Kidney (tissue), 14 donors: Measurements from ENCODE around the gene TYROBP. TPM values are rescaled to one million over a fixed set of nuclear protein-coding genes. Genes with fewer than 3 reads are reported as not detected.

Source experiments
- DNase-seq, 5 donors: peaks; one replicate each; pipeline ENCODE4 v3.0.0-alpha.2; 2013 to 2020
- FAIRE-seq: peaks from 2 replicates; lab custom pipeline; 2012; peaks lifted over from hg19 to GRCh38; lab: Jason Lieb, UNC
- H3K27ac ChIP-seq, 2 donors: one replicate each; pipeline ENCODE4 v1.7.0; 2013; ENCODE audit warnings: low read depth in 2 of 2, low read length in 2 of 2, inconsistent platforms in 1 of 2
- H3K27me3 ChIP-seq: one replicate; pipeline ENCODE4 v1.7.1; 2013; ENCODE audit warnings: low read length, inconsistent platforms; ENCODE audit not compliant: control insufficient read depth, insufficient read depth
- H3K36me3 ChIP-seq, 3 donors: one replicate each; pipeline versions ENCODE4 v1.7.0 to v1.7.1; 2013; ENCODE audit warnings: low read length in 3 of 3, control low read depth in 1 of 3, inconsistent platforms in 1 of 3; ENCODE audit not compliant: insufficient read depth in 3 of 3, control insufficient read depth in 2 of 3
- H3K4me1 ChIP-seq, 3 donors: one replicate each; pipeline versions ENCODE4 v1.7.0 to v1.7.1; 2013; ENCODE audit warnings: low read length in 3 of 3, inconsistent platforms in 1 of 3, low read depth in 1 of 3; ENCODE audit not compliant: control insufficient read depth in 2 of 3, insufficient read depth in 2 of 3
- H3K4me3 ChIP-seq, 3 donors: one replicate each; pipeline versions ENCODE4 v1.7.0 to v1.8.1; 2013; ENCODE audit warnings: low read length in 3 of 3, control low read depth in 1 of 3, inconsistent platforms in 1 of 3
- H3K9ac ChIP-seq, 3 donors: one replicate each; pipeline versions ENCODE4 v1.7.0 to v1.7.1; 2013; ENCODE audit warnings: low read length in 3 of 3, control low read depth in 1 of 3, inconsistent platforms in 1 of 3
- H3K9me3 ChIP-seq, 3 donors: one replicate each; pipeline versions ENCODE4 v1.7.0 to v1.7.1; 2013; ENCODE audit warnings: low read length in 3 of 3, control low read depth in 1 of 3, inconsistent platforms in 1 of 3; ENCODE audit not compliant: control insufficient read depth in 2 of 3, insufficient read depth in 1 of 3
- intact Hi-C: fragments of 100-400 bp; cut with DNase I; formaldehyde crosslinking; loops from one replicate; pipeline ENCODE4 v1.11.1; 2022
- polyA plus RNA-seq: library from polyadenylated mRNA; stranded (reverse); fragments of 350-450 nt; fragmentation: Illumina TruSeq; extraction: RNeasy Lipid Tissue Mini Kit (QIAGEN cat#74804); gene quantifications from one replicate; pipeline ENCODE4 v1.2.3, GENCODE V29; 2014; ENCODE audit warnings: low read depth, low replicate concordance; ENCODE audit not compliant: insufficient read depth
- total RNA-seq: library from RNA; stranded (reverse); fragmentation: NEBNext Ultra II Directional; extraction: Animal tissue kit (Norgen Biotek cat#: 25700); gene quantifications from one replicate; pipeline ENCODE4 v1.2.1, GENCODE V29; 2021
- TF ChIP-seq, protein P1 (sequence below): IDR thresholded peaks from 3 replicates; pipeline ENCODE4 v1.5.1; 2012; ENCODE audit warnings: mild to moderate bottlenecking, moderate library complexity, borderline replicate concordance; ENCODE audit not compliant: insufficient read depth; ENCODE audit errors: extremely low read depth
- donor health status: control.
- donor health status: control.
- donor health status: control.
- donor health status: control.
- donor health status: control.
- donor health status: DM: yes; HTN: yes; CAD: no.
- donor health status: Normal renal cell carcinoma (clear cell type).

TYROBP gene
- total and polyA plus RNA-seq, 2 donors from 2014 or later = 64.2 to 77.6 TPM

DNA sequence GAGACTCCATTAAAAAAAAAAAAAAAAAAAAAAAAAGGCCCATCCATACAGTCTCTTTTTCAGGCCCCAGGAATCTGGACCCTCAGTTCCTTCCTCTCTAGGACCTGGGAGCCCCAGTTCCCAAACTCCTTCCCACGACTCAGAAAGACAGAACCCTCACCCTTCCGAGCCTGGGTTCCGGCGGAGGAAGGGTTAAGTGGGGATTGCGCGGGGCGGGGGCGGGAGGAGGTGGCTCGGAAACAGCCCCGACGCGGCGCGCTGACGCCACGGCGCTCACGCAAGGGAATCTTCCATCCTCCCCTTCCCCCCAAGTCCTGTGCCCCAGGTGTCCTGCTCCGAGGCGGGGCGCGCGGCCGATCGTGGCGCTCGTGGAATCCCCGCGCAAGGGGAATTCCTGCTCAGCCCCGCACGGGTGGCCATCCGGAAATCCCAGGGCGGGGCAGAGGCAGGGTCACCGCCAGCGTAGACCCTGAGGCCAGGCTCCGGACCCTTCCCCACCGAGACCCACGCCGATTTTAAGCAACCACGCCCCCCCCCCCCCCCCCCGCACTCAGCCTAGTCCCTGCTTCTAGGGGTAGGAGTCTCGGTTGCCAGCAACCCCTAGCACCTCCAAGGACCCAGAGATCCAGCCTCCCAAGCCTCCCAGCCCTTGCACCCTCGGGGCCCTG, 8.4 kb downstream of the TYROBP start:
- intact Hi-C loops = no loop called here
- H3K9me3 ChIP-seq = no peaks in the 10 kb centered on the region
- FAIRE-seq (no peak), DNase-seq (peak; percentile 77 to 95 (median 86))
- H3K9ac ChIP-seq = peak overlapping the region; percentile 22 to 69 (median 24)
- peak overlapping the region; percentile 84 to 86 for H3K27ac ChIP-seq
- H3K4me1 ChIP-seq = peaks cover 0 to 7% (median 0%) of the 10 kb centered on the region in 3 donors
- no peaks in the 10 kb centered on the region for H3K27me3 ChIP-seq
- TF ChIP-seq, protein P1, sequence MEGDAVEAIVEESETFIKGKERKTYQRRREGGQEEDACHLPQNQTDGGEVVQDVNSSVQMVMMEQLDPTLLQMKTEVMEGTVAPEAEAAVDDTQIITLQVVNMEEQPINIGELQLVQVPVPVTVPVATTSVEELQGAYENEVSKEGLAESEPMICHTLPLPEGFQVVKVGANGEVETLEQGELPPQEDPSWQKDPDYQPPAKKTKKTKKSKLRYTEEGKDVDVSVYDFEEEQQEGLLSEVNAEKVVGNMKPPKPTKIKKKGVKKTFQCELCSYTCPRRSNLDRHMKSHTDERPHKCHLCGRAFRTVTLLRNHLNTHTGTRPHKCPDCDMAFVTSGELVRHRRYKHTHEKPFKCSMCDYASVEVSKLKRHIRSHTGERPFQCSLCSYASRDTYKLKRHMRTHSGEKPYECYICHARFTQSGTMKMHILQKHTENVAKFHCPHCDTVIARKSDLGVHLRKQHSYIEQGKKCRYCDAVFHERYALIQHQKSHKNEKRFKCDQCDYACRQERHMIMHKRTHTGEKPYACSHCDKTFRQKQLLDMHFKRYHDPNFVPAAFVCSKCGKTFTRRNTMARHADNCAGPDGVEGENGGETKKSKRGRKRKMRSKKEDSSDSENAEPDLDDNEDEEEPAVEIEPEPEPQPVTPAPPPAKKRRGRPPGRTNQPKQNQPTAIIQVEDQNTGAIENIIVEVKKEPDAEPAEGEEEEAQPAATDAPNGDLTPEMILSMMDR = no peak
- H3K4me3 ChIP-seq = peak overlapping the region; percentile 62 to 78 (median 65)
- H3K36me3 ChIP-seq = no peaks in the 10 kb centered on the region

DNA sequence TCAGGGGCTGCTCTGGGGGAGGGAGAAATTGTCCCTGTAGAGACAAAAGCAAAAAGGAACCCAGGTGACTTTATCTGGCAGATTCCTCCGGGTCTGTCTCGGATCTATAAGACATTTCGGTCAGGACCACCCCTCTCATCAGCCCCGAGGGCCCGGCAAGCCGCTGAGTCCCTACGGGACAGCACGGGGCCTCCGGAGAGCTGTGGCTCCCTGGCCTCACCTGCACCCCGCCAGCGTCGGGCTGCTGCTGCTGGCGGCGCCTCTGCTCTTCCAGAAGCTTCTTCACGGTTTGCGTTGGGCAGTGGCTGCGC, 9.6 kb downstream of the TYROBP start:
- no peaks in the 10 kb centered on the region for H3K36me3 ChIP-seq
- peaks cover 0 to 7% (median 0%) of the 10 kb centered on the region in 3 donors for H3K4me1 ChIP-seq
- intact Hi-C loops = no loop called here
- H3K9ac ChIP-seq = peak overlapping the region in 1 of 3 donors; percentile 77
- H3K27me3 ChIP-seq = no peaks in the 10 kb centered on the region
- peak in 1 of 5 donors; percentile 45 for DNase-seq
- H3K4me3 ChIP-seq = peak overlapping the region in 2 of 3 donors; percentile 62 to 78
- TF ChIP-seq, protein P1 = no peak
- H3K9me3 ChIP-seq = no peaks in the 10 kb centered on the region
- peak overlapping the region; percentile 43 to 69 for H3K27ac ChIP-seq
- no peak for FAIRE-seq

DNA sequence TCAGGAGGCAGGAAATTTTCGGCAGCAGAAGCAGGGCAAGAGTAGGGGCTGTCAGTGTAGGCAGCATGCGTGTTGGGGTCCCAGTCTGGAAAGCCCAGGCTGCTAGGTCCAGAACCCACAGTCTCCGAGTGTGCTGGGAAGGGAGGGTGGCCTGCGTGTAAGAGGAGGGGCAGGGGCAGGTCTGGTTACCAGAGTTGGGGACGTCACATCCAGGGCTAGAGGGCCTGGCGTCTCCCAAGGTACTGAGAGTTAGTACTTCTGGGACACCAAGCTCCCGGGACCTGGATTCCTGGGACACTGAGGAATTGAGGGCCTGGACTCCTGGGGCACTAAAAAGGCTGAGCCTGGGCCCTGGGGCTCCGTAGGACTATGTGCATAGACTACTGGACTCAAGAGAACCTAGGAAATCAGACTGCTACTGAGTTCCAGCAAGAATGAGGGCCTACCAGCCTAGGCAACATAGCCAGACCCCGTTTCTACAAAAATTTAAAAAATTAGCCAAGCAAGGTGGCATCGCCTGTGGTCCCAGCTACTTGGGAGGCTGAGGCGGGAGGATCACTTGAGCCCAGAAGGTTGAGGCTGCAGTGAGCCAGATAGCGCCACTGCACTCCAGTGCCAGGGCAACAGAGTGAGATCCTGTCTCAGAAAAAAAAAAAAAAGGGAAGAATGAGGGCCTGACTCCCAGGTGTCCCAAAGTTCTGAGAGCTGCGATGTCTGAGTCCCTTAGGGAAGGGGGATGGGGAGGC, 10.2 kb downstream of the TYROBP start:
- TF ChIP-seq, protein P1 = no peak
- peak overlapping the region in 2 of 3 donors; percentile 62 to 78 for H3K4me3 ChIP-seq
- DNase-seq = peak in 1 of 5 donors; percentile 72
- no peak overlapping the region for H3K27ac ChIP-seq
- peaks cover 0 to 3% (median 3%) of the 10 kb centered on the region in 3 donors for H3K36me3 ChIP-seq
- no peaks in the 10 kb centered on the region for H3K27me3 ChIP-seq
- H3K9me3 ChIP-seq = no peaks in the 10 kb centered on the region
- peak overlapping the region in 1 of 3 donors; percentile 77 for H3K9ac ChIP-seq
- H3K4me1 ChIP-seq = peaks cover 0 to 7% (median 0%) of the 10 kb centered on the region in 3 donors
- intact Hi-C loops = no loop called here
- FAIRE-seq = no peak
